H1 (cell line): ENCODE results near the gene TXNDC11. TPM values are rescaled to one million over a fixed set of nuclear protein-coding genes. Genes with fewer than 3 reads are reported as not detected.

Experiments used
- CTCF ChIA-PET: fragments of 300-600 bp; sonication (Branson Sonifier 250); formaldehyde crosslinking; loops from one replicate; lab custom pipeline; 2021; ENCODE audit not compliant: partially characterized antibody; lab: Charles Lee
- POLR2A ChIA-PET: fragments of 300-600 bp; sonication (Branson Sonifier 250); formaldehyde crosslinking; loops from one replicate; lab custom pipeline; 2021; ENCODE audit warnings: inconsistent platforms; ENCODE audit not compliant: partially characterized antibody; lab: Charles Lee
- DNase-seq, 2 experiments: peaks; one replicate each; pipeline versions ENCODE4 v3.0.0 to v3.0.0-alpha.2; 2010 to 2022; ENCODE audit warnings: low spot score in 2 of 2, low read depth in 1 of 2, mixed read lengths in 1 of 2
- FAIRE-seq: peaks from 2 replicates; lab custom pipeline; 2011; peaks lifted over from hg19 to GRCh38; lab: Jason Lieb, UNC
- H2AFZ ChIP-seq: 2 replicates; pipeline ENCODE4 v1.8.1; 2012; ENCODE audit warnings: low read length, inconsistent platforms
- H2AK5ac ChIP-seq: 2 replicates; pipeline ENCODE4 v1.6.1; 2013; ENCODE audit warnings: low read depth, low read length
- H2BK120ac ChIP-seq: replicated peaks from 2 replicates; pipeline ENCODE3; 2013; ENCODE audit warnings: low read depth, low read length, inconsistent platforms
- H2BK12ac ChIP-seq: 2 replicates; pipeline ENCODE4 v1.6.1; 2013; ENCODE audit warnings: low read depth, low read length
- H2BK15ac ChIP-seq: 2 replicates; pipeline ENCODE4 v1.6.1; 2013; ENCODE audit warnings: low read length
- H2BK20ac ChIP-seq: 2 replicates; pipeline ENCODE4 v1.6.1; 2013; ENCODE audit warnings: low read length
- H2BK5ac ChIP-seq: 2 replicates; pipeline ENCODE4 v1.6.1; 2013; ENCODE audit warnings: low read depth, low read length
- H3K14ac ChIP-seq: 2 replicates; pipeline ENCODE4 v1.6.1; 2013; ENCODE audit warnings: inconsistent platforms; ENCODE audit not compliant: insufficient read length
- H3K18ac ChIP-seq: 2 replicates; pipeline ENCODE4 v1.6.1; 2013; ENCODE audit warnings: low read length; ENCODE audit errors: extremely low read depth
- H3K23ac ChIP-seq: 2 replicates; pipeline ENCODE4 v1.6.1; 2013; ENCODE audit warnings: inconsistent platforms; ENCODE audit not compliant: insufficient read length
- H3K23me2 ChIP-seq: 2 replicates; pipeline ENCODE4 v1.6.1; 2013; ENCODE audit warnings: low read depth, low read length
- H3K27ac ChIP-seq: 2 replicates; pipeline ENCODE4 v1.6.1; 2011; ENCODE audit warnings: low read depth, low read length, inconsistent platforms
- H3K27me3 ChIP-seq, 4 experiments: replicated peaks in 1 of 4; 1 replicate in 1 of 4; 2 replicates in 3 of 4; pipeline versions ENCODE4 v1.6.1 to v1.8.1; 2011 to 2013; ENCODE audit warnings: low read length in 3 of 4, mild to moderate bottlenecking in 3 of 4, inconsistent platforms in 2 of 4, mixed read lengths in 2 of 4, moderate library complexity in 1 of 4; ENCODE audit not compliant: control insufficient read depth in 3 of 4, insufficient read depth in 3 of 4; ENCODE audit errors: extremely low read depth in 1 of 4
- H3K36me3 ChIP-seq, 4 experiments: 2 replicates each; pipeline versions ENCODE4 v1.6.1 to v1.8.1; 2011 to 2013; ENCODE audit warnings: mild to moderate bottlenecking in 4 of 4, low read length in 3 of 4, moderate library complexity in 2 of 4, control low read depth in 1 of 4, inconsistent platforms in 1 of 4; ENCODE audit not compliant: insufficient read depth in 4 of 4, control insufficient read depth in 2 of 4
- H3K4ac ChIP-seq: replicated peaks from 2 replicates; pipeline ENCODE3; 2013; ENCODE audit warnings: low read length, low read depth, mixed read lengths, inconsistent platforms; ENCODE audit not compliant: insufficient read length
- H3K4me1 ChIP-seq, 4 experiments: replicated peaks in 1 of 4; 1 replicate in 1 of 4; 2 replicates in 3 of 4; pipeline versions ENCODE4 v1.6.1 to v1.8.1; 2011 to 2013; ENCODE audit warnings: low read length in 3 of 4, inconsistent platforms in 2 of 4, mixed read lengths in 1 of 4; ENCODE audit not compliant: insufficient read depth in 4 of 4, control insufficient read depth in 3 of 4
- H3K4me2 ChIP-seq, 2 experiments: 2 replicates each; pipeline versions ENCODE4 v1.6.1 to v1.8.1; 2011 to 2013; ENCODE audit warnings: low read depth in 2 of 2, low read length in 2 of 2, control low read depth in 1 of 2, inconsistent platforms in 1 of 2, mild to moderate bottlenecking in 1 of 2; ENCODE audit not compliant: insufficient read depth in 1 of 2
- H3K4me3 ChIP-seq, 4 experiments: fragments of 200-600, 300-600 bp in 1 of 4; sonication (generic), shearing (Covaris generic), sonication (Bioruptor Twin) in 1 of 4; 2 replicates each; pipeline versions ENCODE4 v1.5.1 to v1.8.1; 2011 to 2016; ENCODE audit warnings: low read length in 4 of 4, low read depth in 3 of 4, control low read depth in 2 of 4, inconsistent platforms in 2 of 4, mild to moderate bottlenecking in 2 of 4, mixed read lengths in 1 of 4, moderate library complexity in 1 of 4; ENCODE audit not compliant: insufficient read depth in 2 of 4; ENCODE audit errors: extremely low read depth in 1 of 4
- H3K56ac ChIP-seq: replicated peaks from 2 replicates; pipeline ENCODE3; 2013; ENCODE audit warnings: low read depth, mild to moderate bottlenecking, mixed read lengths, low read length, inconsistent platforms; ENCODE audit not compliant: insufficient read length
- H3K79me1 ChIP-seq: 2 replicates; pipeline ENCODE4 v1.6.1; 2013; ENCODE audit warnings: low read depth, low read length, control low read depth
- H3K79me2 ChIP-seq, 2 experiments: 2 replicates each; pipeline versions ENCODE4 v1.6.1 to v1.8.1; 2012 to 2013; ENCODE audit warnings: low read length in 2 of 2, mild to moderate bottlenecking in 2 of 2, inconsistent platforms in 1 of 2; ENCODE audit not compliant: insufficient read depth in 2 of 2, control insufficient read depth in 1 of 2
- H3K9ac ChIP-seq, 4 experiments: replicated peaks in 1 of 4; 1 replicate in 1 of 4; 2 replicates in 3 of 4; pipeline versions ENCODE4 v1.6.1 to v1.8.1; 2011 to 2013; ENCODE audit warnings: low read depth in 3 of 4, low read length in 3 of 4, control low read depth in 2 of 4, mild to moderate bottlenecking in 2 of 4, moderate library complexity in 2 of 4, inconsistent platforms in 1 of 4; ENCODE audit errors: extremely low read depth in 1 of 4
- H3K9me3 ChIP-seq, 2 experiments: 2 replicates each; pipeline versions ENCODE4 v1.6.1 to v1.8.1; 2012 to 2013; ENCODE audit warnings: mild to moderate bottlenecking in 2 of 2, moderate library complexity in 2 of 2, control low read depth in 1 of 2, inconsistent platforms in 1 of 2, low read depth in 1 of 2, low read length in 1 of 2, mixed read lengths in 1 of 2; ENCODE audit not compliant: insufficient read depth in 2 of 2
- H4K20me1 ChIP-seq, 2 experiments: replicated peaks in 1 of 2; 2 replicates each; pipeline versions ENCODE3 to v1.8.1; 2011 to 2013; ENCODE audit warnings: inconsistent platforms in 2 of 2, low read length in 2 of 2, mild to moderate bottlenecking in 1 of 2; ENCODE audit not compliant: insufficient read depth in 2 of 2, control insufficient read depth in 1 of 2
- H4K5ac ChIP-seq: 2 replicates; pipeline ENCODE4 v1.6.1; 2013; ENCODE audit warnings: low read length, low read depth, mixed read lengths, inconsistent platforms; ENCODE audit not compliant: insufficient read length
- H4K8ac ChIP-seq: 2 replicates; pipeline ENCODE4 v1.8.0; 2013; ENCODE audit warnings: mild to moderate bottlenecking, moderate library complexity, low read length, inconsistent platforms; ENCODE audit not compliant: insufficient read depth; ENCODE audit errors: extremely low read depth
- H4K91ac ChIP-seq: replicated peaks from 2 replicates; pipeline ENCODE3; 2013; ENCODE audit warnings: low read length, mixed read lengths, inconsistent platforms; ENCODE audit not compliant: insufficient read length
- ATF2 ChIP-seq: IDR thresholded peaks from 2 replicates; pipeline ENCODE4 v1.6.1; 2012; ENCODE audit warnings: low read length, inconsistent platforms
- CREB1 ChIP-seq: IDR thresholded peaks from 2 replicates; pipeline ENCODE4 v1.6.1; 2012; ENCODE audit warnings: inconsistent platforms
- TEAD4 ChIP-seq: IDR thresholded peaks from 2 replicates; pipeline ENCODE4 v1.6.1; 2012; ENCODE audit warnings: low read depth, low read length, inconsistent platforms, mixed read lengths
- WGBS, 2 experiments: shearing (Covaris generic) in 1 of 2; methylation state at CpG; one replicate each; pipeline versions ENCODE4 v1.1.6 to v1.1.7; 2013 to 2015; ENCODE audit warnings: low lambda C conversion rate in 2 of 2, mixed read lengths in 2 of 2, inconsistent platforms in 1 of 2, low coverage in 1 of 2, missing lambda C conversion rate in 1 of 2; ENCODE audit not compliant: insufficient replicate concordance in 2 of 2, insufficient coverage in 1 of 2, insufficient read length in 1 of 2; ENCODE audit errors: extremely low coverage in 1 of 2, missing lambda C conversion rate in 1 of 2; 5-methylcytosine and 5-hydroxymethylcytosine counted together
- polyA plus RNA-seq, 7 experiments: library from polyadenylated mRNA; depleted of rRNA in 3 of 7; stranded (reverse) in 5 of 7; unstranded in 2 of 7; fragments of >200 nt in 5 of 7; fragments of 200-250 nt in 2 of 7; gene quantifications; 1 replicate in 5 of 7; 2 replicates in 1 of 7; 4 replicates in 1 of 7; pipeline versions ENCODE4 v1.2.1 to v1.2.3, GENCODE V29; 2011 to 2013; ENCODE audit warnings: missing spikeins in 2 of 7, mixed read lengths in 2 of 7
- total RNA-seq: library from RNA; stranded (reverse); fragmentation: NEBNext Ultra II Directional; extraction: Animal tissue kit (Norgen Biotek cat#: 25700); gene quantifications from 2 replicates; pipeline ENCODE4 v1.2.1, GENCODE V29; 2021

The TXNDC11 gene
- total and polyA plus RNA-seq, 2 of the 8 experiments (the other 6 are each of a cell fraction or from before 2014, with no cell fraction given) = 13.5 to 13.8 TPM

- Histone ChIP-seq H3K9me3 (no peaks in the 10 kb centered on the region), H2BK20ac (no peak overlapping the region), H3K79me2 (peaks cover 0 to 34% of the 10 kb centered on the region in 2 experiments; a peak in 2 of 4 replicates), H3K36me3 (peaks cover 0 to 12% (median 0%) of the 10 kb centered on the region in 4 experiments; a peak in 3 of 8 replicates), H3K14ac (no peak overlapping the region), H3K56ac (no peak overlapping the region), H4K5ac (no peak overlapping the region), H2AFZ (no peak overlapping the region), H3K4me1 (no peaks in the 10 kb centered on the region), H3K4me2 (no peak overlapping the region), H2BK5ac (no peak overlapping the region), H4K20me1 (peaks cover 0 to 2% of the 10 kb centered on the region in 2 experiments), H2BK15ac (no peak overlapping the region), H4K91ac (no peak overlapping the region), H3K79me1 (peaks cover 5% of the 10 kb centered on the region; the same call in 1 of the 2 replicates), H2BK120ac (no peak overlapping the region), H3K9ac (no peak overlapping the region), H3K23me2 (no peaks in the 10 kb centered on the region), H4K8ac (no peak overlapping the region), H3K4me3 (no peak overlapping the region), H3K18ac (no peak overlapping the region), H2BK12ac (no peak overlapping the region), H3K23ac (no peak overlapping the region), H3K27ac (peak overlapping the region; percentile 34; the same call in 1 of the 2 replicates), H2AK5ac (no peak overlapping the region), H3K4ac (no peak overlapping the region), H3K27me3 (no peaks in the 10 kb centered on the region)
- CTCF ChIA-PET = interaction anchor here (1.3 to 3.2 kb wide), 2 partner anchors 10 to 16 kb away, joined by 4 to 14 read pairs; partner anchors contain the start of gene ZC3H7A
- WGBS, 2 experiments = 87% methylated on average over 5 of the region's 5 CpGs; no CpG with 5 or more reads in 1 of the 2 experiments
- DNase-seq (no peak), FAIRE-seq (no peak)
- no peak for TF ChIP-seq TEAD4
- no peak for TF ChIP-seq CREB1
- no peak for TF ChIP-seq ATF2
- POLR2A ChIA-PET = interaction anchor here (1.5 to 2.2 kb wide), 3 partner anchors 9 to 14 kb away, joined by 4 to 12 read pairs (median 6); no protein-coding TSS in a partner anchor
Observed at GRCh38 chr16:11781773-11782172, 39.1 kb upstream of the TXNDC11 start.
